ENCODE measurements around the gene DPF3. TPM values are rescaled to one million over a fixed set of nuclear protein-coding genes. Genes with fewer than 3 reads are reported as not detected.

DPF3 gene
- total RNA-seq, 2 experiments from 2014 or later: 10.3 to 10.7 TPM

GRCh38 chr14:72889366-72889765 lies 4.5 kb downstream of the DPF3 start:
- Mint-ChIP-seq H3K27ac (no peak overlapping the region), H3K4me3 (no peak overlapping the region), H3K27me3 (ENCODE audit: low read depth) (peaks cover 49% of the 10 kb centered on the region), H3K36me3 (ENCODE audit: low read depth) (peaks cover 21% of the 10 kb centered on the region), H3K4me1 (ENCODE audit: low read depth) (peaks cover 43% of the 10 kb centered on the region), H3K9me3 (ENCODE audit: insufficient read depth) (peaks cover 12% of the 10 kb centered on the region)
- ChIA-PET CTCF (interaction anchor here (1.0 kb wide), 1 partner anchor 373 kb away, joined by 4 read pairs; no protein-coding TSS in a partner anchor), POLR2A (no interaction called here)
- DNase-seq (no peak), ATAC-seq (no peak)

DNA sequence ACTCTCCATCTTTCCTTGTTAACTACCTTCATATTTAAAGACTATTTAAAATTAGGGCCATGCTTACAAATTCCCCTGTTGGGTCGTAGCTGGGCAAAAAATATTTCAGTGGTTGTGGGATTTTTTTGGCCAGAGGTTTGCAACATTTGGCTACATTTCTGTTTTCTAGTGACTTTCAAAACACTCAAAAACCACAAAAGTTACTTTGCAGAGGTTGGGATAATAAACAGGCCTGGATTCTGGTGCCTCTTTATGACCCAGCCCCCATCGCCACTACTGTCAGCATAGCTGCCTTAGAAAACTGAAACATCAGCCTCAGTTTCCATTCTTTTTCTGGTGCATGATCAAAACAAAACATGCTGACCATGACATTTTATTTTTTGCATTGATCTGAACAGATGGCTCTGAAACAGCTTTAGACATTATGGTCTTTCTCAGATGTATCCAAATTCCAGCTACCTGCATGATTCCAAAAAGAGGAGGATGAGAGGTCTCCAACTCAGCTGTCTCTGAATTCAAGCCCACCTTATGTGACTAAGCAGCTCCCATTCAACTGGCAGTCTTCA lies 5.2 kb downstream of the DPF3 start:
- ATAC-seq: no peak
- Mint-ChIP-seq H3K27ac (no peak overlapping the region), H3K36me3 (ENCODE audit: low read depth) (peaks cover 24% of the 10 kb centered on the region), H3K9me3 (ENCODE audit: insufficient read depth) (peaks cover 12% of the 10 kb centered on the region), H3K27me3 (ENCODE audit: low read depth) (peaks cover 47% of the 10 kb centered on the region), H3K4me1 (ENCODE audit: low read depth) (peaks cover 46% of the 10 kb centered on the region), H3K4me3 (no peak overlapping the region)
- CTCF ChIA-PET: interaction anchor here (1.0 kb wide), 1 partner anchor 372 kb away, joined by 4 read pairs; no protein-coding TSS in a partner anchor
- no peak for DNase-seq
- POLR2A ChIA-PET: no interaction called here

- DNase-seq (no peak), ATAC-seq (no peak)
- H3K27me3 Mint-ChIP-seq (ENCODE audit: low read depth): peaks cover 47% of the 10 kb centered on the region
- H3K4me1 Mint-ChIP-seq (ENCODE audit: low read depth): peaks cover 51% of the 10 kb centered on the region
- H3K36me3 Mint-ChIP-seq (ENCODE audit: low read depth): peaks cover 29% of the 10 kb centered on the region
- ChIA-PET POLR2A (no interaction called here), CTCF (interaction anchor here (1.0 kb wide), 1 partner anchor 372 kb away, joined by 4 read pairs; no protein-coding TSS in a partner anchor)
- H3K9me3 Mint-ChIP-seq (ENCODE audit: insufficient read depth): peaks cover 12% of the 10 kb centered on the region
- H3K4me3 Mint-ChIP-seq: no peak overlapping the region
- no peak overlapping the region for H3K27ac Mint-ChIP-seq
Measured at GRCh38 chr14:72888192-72888591, 5.7 kb downstream of the DPF3 start.

DNA sequence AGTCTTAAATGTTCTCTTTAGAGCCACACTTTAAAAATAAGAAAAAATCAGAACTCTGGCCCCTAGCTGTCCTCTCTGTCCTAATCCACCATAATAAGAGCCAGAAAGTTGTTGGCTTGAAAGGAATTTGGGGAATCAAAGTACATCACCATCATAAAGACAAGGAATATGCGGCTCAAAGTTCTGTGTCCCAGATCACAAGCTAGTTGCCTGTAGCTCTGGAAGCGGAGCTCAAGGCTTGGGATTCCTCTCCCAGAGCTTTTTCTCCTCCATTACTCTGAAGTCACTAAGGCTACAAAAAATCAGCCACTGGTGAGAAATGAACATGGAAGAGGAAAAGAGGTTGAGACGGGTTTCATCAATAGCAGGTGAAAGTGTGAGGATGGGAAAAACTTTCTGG lies 6.4 kb downstream of the DPF3 start:
- H3K27ac Mint-ChIP-seq: no peak overlapping the region
- H3K27me3 Mint-ChIP-seq (ENCODE audit: low read depth): peaks cover 44% of the 10 kb centered on the region
- H3K4me1 Mint-ChIP-seq (ENCODE audit: low read depth): peaks cover 55% of the 10 kb centered on the region
- ChIA-PET POLR2A (no interaction called here), CTCF (no interaction called here)
- ATAC-seq (no peak), DNase-seq (no peak)
- peaks cover 12% of the 10 kb centered on the region for H3K9me3 Mint-ChIP-seq (ENCODE audit: insufficient read depth)
- H3K36me3 Mint-ChIP-seq (ENCODE audit: low read depth): peaks cover 32% of the 10 kb centered on the region
- H3K4me3 Mint-ChIP-seq: no peak overlapping the region

- no peak for DNase-seq
- Mint-ChIP-seq H3K36me3 (ENCODE audit: low read depth) (peaks cover 49% of the 10 kb centered on the region), H3K4me3 (no peak overlapping the region), H3K27me3 (ENCODE audit: low read depth) (peaks cover 25% of the 10 kb centered on the region), H3K4me1 (ENCODE audit: low read depth) (peaks cover 70% of the 10 kb centered on the region), H3K27ac (peak overlapping the region; percentile 67), H3K9me3 (ENCODE audit: insufficient read depth) (peaks cover 12% of the 10 kb centered on the region)
- ChIA-PET POLR2A (interaction anchor here (0.8 kb wide), 1 partner anchor 14 kb away, joined by 3 read pairs; no protein-coding TSS in a partner anchor), CTCF (interaction anchor here (1.3 to 1.7 kb wide), 4 partner anchors 10 to 370 kb away, joined by 3 to 11 read pairs (median 4); partner anchors contain the start of gene DPF3)
- ATAC-seq: peak; percentile 26
Measured at GRCh38 chr14:72884386-72884785, 9.5 kb downstream of the DPF3 start.

- Mint-ChIP-seq H3K27ac (peak overlapping the region; percentile 45), H3K4me3 (peak overlapping the region; percentile 16), H3K4me1 (ENCODE audit: low read depth) (peaks cover 66% of the 10 kb centered on the region), H3K36me3 (ENCODE audit: low read depth) (peaks cover 52% of the 10 kb centered on the region), H3K27me3 (ENCODE audit: low read depth) (peaks cover 20% of the 10 kb centered on the region), H3K9me3 (ENCODE audit: insufficient read depth) (peaks cover 12% of the 10 kb centered on the region)
- ATAC-seq (peak; percentile 88), DNase-seq (peak; percentile 76)
- POLR2A ChIA-PET: interaction anchor here (0.6 to 0.8 kb wide), 2 partner anchors 15 to 296 kb away, joined by 3 read pairs; no protein-coding TSS in a partner anchor
- CTCF ChIA-PET: interaction anchor here (1.0 to 1.7 kb wide), 5 partner anchors 10 to 370 kb away, joined by 3 to 11 read pairs (median 4); partner anchors contain the start of gene DPF3
Measured at GRCh38 chr14:72883961-72884360, 9.9 kb downstream of the DPF3 start.

DNA sequence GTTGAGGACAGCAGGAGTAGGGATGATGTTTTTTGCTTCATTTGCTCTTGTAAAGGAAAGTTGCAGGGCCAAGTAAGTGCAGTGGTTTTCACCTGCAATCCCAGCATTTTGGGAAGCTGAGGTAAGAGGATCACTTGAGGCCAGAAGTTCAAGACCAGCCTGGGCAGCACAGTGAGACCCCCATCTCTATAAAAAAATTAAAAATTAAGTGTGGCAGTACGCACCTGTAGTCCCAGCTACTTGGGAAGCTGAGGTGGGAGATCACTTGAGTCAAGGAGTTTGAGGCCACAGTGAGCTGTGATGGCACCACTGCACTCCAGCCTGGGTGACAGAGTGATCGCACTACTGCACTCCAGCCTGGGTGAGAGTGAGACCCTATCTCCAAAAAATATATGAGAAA lies 10.8 kb downstream of the DPF3 start:
- ATAC-seq: no peak
- Mint-ChIP-seq H3K27me3 (ENCODE audit: low read depth) (peaks cover 16% of the 10 kb centered on the region), H3K27ac (peak overlapping the region; percentile 47), H3K4me3 (peak overlapping the region; percentile 2), H3K9me3 (ENCODE audit: insufficient read depth) (peaks cover 12% of the 10 kb centered on the region), H3K36me3 (ENCODE audit: low read depth) (peaks cover 52% of the 10 kb centered on the region), H3K4me1 (ENCODE audit: low read depth) (peaks cover 58% of the 10 kb centered on the region)
- ChIA-PET CTCF (interaction anchor here (1.0 to 1.7 kb wide), 5 partner anchors 11 to 369 kb away, joined by 3 to 11 read pairs (median 4); partner anchors contain the start of gene DPF3), POLR2A (interaction anchor here (0.6 kb wide), 1 partner anchor 295 kb away, joined by 3 read pairs; no protein-coding TSS in a partner anchor)
- DNase-seq: no peak

GRCh38 chr14:72882463-72882862 lies 11.4 kb downstream of the DPF3 start:
- POLR2A ChIA-PET: no interaction called here
- ATAC-seq: no peak
- Mint-ChIP-seq H3K4me1 (ENCODE audit: low read depth) (peaks cover 52% of the 10 kb centered on the region), H3K4me3 (peak overlapping the region; percentile 2), H3K27me3 (ENCODE audit: low read depth) (peaks cover 11% of the 10 kb centered on the region), H3K27ac (peak overlapping the region; percentile 47), H3K9me3 (ENCODE audit: insufficient read depth) (peaks cover 12% of the 10 kb centered on the region), H3K36me3 (ENCODE audit: low read depth) (peaks cover 54% of the 10 kb centered on the region)
- DNase-seq: no peak
- CTCF ChIA-PET: no interaction called here

DNA sequence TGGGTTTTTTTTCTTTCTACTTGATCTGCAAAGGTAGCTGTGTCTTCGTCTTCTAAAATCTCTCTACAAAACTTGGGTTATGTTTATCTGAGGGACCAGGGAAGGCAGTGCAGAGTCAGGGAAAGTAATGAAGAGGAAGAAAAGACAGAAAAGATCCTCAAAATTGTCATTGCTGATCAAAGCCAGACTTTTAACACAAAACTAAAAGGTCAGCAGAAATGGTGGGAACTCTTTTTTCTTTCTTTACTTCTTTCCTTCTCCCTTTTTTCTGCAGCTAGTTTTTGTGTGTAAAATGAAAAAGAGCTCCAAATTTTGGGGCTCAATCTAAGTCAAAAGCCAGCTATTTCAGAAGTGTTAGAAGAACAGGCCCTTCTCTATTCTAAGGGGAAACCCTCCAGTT lies 11.9 kb downstream of the DPF3 start:
- H3K27me3 Mint-ChIP-seq (ENCODE audit: low read depth): peaks cover 8% of the 10 kb centered on the region
- DNase-seq: no peak
- peaks cover 52% of the 10 kb centered on the region for H3K4me1 Mint-ChIP-seq (ENCODE audit: low read depth)
- ATAC-seq: no peak
- H3K27ac Mint-ChIP-seq: no peak overlapping the region
- ChIA-PET CTCF (no interaction called here), POLR2A (no interaction called here)
- peaks cover 12% of the 10 kb centered on the region for H3K9me3 Mint-ChIP-seq (ENCODE audit: insufficient read depth)
- no peak overlapping the region for H3K4me3 Mint-ChIP-seq
- H3K36me3 Mint-ChIP-seq (ENCODE audit: low read depth): peaks cover 51% of the 10 kb centered on the region

DNA sequence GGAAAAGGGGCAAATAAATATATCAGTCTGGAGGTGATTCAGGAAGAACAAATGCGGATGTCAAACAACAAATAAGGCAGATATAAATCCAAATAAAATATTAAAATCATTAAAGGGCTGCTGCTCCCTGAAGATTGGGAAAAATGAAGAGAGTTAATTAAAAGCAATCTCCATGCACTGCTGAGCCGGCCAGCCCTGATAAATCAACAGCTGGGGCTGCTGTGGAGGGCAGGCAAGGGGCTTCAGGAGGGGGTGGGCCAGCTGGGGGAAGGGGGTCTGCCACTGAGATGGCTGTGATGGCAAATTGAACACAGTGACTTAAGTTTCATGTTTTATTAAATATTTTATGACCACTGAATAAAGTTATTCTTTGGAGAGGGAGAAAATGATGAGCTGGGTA lies 12.4 kb downstream of the DPF3 start:
- peaks cover 47% of the 10 kb centered on the region for H3K36me3 Mint-ChIP-seq (ENCODE audit: low read depth)
- no peak for DNase-seq
- H3K4me3 Mint-ChIP-seq: no peak overlapping the region
- H3K9me3 Mint-ChIP-seq (ENCODE audit: insufficient read depth): peaks cover 9% of the 10 kb centered on the region
- ChIA-PET POLR2A (no interaction called here), CTCF (interaction anchor here (0.7 kb wide), 2 partner anchors 22 to 367 kb away, joined by 3 to 4 read pairs; no protein-coding TSS in a partner anchor)
- no peak overlapping the region for H3K27ac Mint-ChIP-seq
- ATAC-seq: no peak
- peaks cover 52% of the 10 kb centered on the region for H3K4me1 Mint-ChIP-seq (ENCODE audit: low read depth)
- peaks cover 8% of the 10 kb centered on the region for H3K27me3 Mint-ChIP-seq (ENCODE audit: low read depth)

DNA sequence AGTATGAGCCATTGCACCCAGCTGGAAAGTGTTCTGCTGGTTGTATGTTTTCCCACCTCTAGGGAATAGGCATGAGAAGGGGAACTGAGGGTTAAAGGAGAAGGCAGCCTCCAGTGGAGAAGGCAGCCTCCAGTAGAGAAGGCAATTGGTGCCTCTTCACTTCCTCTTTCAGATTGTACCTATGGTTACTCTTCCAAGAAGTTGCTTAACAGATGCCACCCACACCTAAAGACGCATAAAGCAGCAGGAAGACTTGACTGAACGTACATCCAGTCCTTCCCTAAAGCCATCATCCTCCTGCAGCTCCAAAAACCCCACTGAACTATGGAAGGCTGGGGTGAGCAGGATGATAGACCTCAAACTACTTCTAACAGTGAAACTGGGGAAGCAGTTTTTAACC lies 13.1 kb downstream of the DPF3 start:
- ChIA-PET CTCF (interaction anchor here (0.7 kb wide), 2 partner anchors 23 to 367 kb away, joined by 3 to 4 read pairs; no protein-coding TSS in a partner anchor), POLR2A (no interaction called here)
- Mint-ChIP-seq H3K4me3 (no peak overlapping the region), H3K36me3 (ENCODE audit: low read depth) (peaks cover 40% of the 10 kb centered on the region), H3K4me1 (ENCODE audit: low read depth) (peaks cover 52% of the 10 kb centered on the region), H3K9me3 (ENCODE audit: insufficient read depth) (peaks cover 2% of the 10 kb centered on the region), H3K27ac (peak overlapping the region; percentile 48), H3K27me3 (ENCODE audit: low read depth) (peaks cover 6% of the 10 kb centered on the region)
- peak; percentile 27 for DNase-seq
- ATAC-seq: no peak

- no peak for ATAC-seq
- Mint-ChIP-seq H3K4me3 (no peak overlapping the region), H3K27me3 (ENCODE audit: low read depth) (peaks cover 7% of the 10 kb centered on the region)
Measured at GRCh38 chr14:72880164-72880563, 13.7 kb downstream of the DPF3 start.

More at GRCh38 chr14:72880164-72880563, 13.7 kb downstream of the DPF3 start:
- ChIA-PET POLR2A (no interaction called here), CTCF (no interaction called here)
- DNase-seq: no peak
- peaks cover 52% of the 10 kb centered on the region for H3K4me1 Mint-ChIP-seq (ENCODE audit: low read depth)
- H3K36me3 Mint-ChIP-seq (ENCODE audit: low read depth): peaks cover 39% of the 10 kb centered on the region
- no peak overlapping the region for H3K27ac Mint-ChIP-seq
- H3K9me3 Mint-ChIP-seq (ENCODE audit: insufficient read depth): no peaks in the 10 kb centered on the region

Data from activated CD8-positive, alpha-beta T cell treated with anti-CD3 and anti-CD28 coated beads, Interleukin-2, amount 10 ng/mL, durations not matched to agents 7 days and 5 days (primary cell).